GM19468 (cell line): Measurements from ENCODE around the gene TMEM238.

Experiments
- ATAC-seq: cut with Tn5 transposase; IDR thresholded peaks from one replicate; pipeline ENCODE4 v1.9.1; 2021; ENCODE audit warnings: mild to moderate bottlenecking, moderate library complexity, moderate number of reproducible peaks; ENCODE audit not compliant: unreplicated experiment; ENCODE audit errors: extremely low read depth

Gene TMEM238

DNA sequence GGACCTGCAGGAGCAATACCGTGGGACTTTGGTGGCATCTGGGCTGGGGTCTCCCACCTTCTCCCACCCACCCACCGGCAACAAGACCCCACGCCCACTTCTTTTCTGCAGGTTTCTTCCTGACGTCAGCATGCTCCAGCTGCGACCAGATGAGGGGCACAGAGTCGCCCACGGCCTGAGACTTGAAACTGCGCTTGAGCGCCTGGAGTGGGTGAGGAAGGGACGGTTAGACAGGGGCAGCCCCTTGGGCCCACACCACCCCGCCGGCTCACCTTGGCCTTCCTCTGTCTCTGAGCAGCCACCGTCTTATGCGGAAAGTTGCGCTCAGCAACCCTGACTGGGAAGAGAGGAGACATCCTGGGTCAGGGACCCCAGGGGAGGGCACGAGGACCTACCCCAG lies 23.2 kb downstream of the TMEM238 start:
- no peak for ATAC-seq

DNA sequence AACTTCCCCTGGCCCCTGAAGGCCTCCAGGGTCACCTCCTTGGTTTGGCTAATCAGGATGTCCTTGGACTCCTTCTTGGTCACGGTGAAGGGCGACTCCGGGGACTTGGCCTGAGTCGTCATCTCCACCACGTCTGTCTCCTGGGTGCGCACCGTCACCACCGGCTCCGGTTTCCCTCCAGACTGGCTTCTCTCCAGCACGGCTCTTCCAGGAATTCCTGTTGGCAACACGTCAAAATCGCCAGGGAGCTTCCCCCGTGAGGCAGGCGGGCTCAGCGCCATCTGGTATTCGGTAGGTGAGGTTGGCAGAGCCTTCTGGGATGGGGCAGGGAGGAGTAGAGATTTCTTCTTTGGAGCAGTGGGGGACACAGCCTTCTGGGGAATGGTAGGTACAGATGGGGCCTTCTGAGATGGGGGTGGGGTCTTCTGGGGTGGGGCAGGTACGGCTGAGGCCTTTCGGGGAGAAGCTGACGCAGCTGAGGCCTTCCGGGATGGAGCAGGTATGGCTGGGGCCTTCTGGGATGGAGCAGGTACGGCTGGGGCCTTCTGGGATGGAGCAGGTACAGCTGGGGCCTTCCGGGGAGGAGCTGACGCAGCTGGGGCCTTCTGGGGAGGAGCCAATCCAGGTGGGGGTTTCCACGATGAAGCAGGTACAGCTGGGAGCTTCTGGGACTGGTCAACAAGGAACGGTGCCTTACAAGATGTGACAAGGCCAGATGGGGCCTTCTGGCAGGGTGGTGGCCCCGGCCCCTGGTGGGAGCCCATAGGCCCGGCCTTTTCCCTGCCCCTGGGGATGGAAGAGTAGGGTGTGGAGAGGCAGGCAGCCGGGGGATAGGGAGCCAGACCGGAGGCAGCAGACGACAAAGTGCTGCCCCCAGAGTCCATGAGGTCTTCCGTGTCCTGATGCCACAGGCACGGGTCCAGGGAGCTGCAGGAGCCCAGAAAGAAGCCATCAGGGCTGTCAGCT lies 24.9 kb downstream of the TMEM238 start:
- ATAC-seq, result no peak

- ATAC-seq, result no peak
These were observed 25.6 kb downstream of the TMEM238 start for GRCh38 chr19:55358493-55358892.

GRCh38 chr19:55355213-55355821 lies 28.8 kb downstream of the TMEM238 start:
- ATAC-seq, result no peak

DNA sequence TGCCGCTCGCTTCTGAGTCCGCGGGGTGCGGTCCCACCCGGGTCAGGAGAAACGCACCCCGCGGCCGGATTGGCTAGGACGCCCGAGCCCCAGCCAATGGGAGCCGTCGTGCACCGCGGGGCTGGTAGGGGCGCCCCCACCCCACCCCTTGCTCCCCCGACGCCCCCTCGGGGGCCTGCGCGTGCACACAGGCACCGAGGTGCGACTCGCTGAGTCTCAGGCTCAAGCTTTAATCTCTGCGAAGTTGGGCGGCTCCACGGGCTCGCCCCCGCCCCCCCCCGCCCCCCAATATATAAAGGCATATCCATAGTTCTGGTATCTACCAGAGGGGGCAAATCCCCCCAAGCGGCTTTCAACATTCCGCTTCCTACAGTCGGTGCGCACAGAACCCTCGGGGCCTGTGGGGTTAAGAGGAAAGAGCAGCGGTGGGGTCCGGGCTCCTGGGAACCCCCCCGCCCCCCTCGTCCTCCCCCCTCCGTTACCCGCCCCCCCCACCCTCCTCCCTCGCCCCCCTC lies 29.3 kb downstream of the TMEM238 start, which contains the start of gene COX6B2:
COX6B2 (minus strand) TSS at position 22 of the 515 bp plus-strand sequence. CDS start 198 bp downstream, outside the sequence.
- ATAC-seq, result no peak

GRCh38 chr19:55353803-55354697 lies 30.0 kb downstream of the TMEM238 start:
- no peak for ATAC-seq

GRCh38 chr19:55353356-55353802 lies 30.7 kb downstream of the TMEM238 start:
- ATAC-seq, result no peak

DNA sequence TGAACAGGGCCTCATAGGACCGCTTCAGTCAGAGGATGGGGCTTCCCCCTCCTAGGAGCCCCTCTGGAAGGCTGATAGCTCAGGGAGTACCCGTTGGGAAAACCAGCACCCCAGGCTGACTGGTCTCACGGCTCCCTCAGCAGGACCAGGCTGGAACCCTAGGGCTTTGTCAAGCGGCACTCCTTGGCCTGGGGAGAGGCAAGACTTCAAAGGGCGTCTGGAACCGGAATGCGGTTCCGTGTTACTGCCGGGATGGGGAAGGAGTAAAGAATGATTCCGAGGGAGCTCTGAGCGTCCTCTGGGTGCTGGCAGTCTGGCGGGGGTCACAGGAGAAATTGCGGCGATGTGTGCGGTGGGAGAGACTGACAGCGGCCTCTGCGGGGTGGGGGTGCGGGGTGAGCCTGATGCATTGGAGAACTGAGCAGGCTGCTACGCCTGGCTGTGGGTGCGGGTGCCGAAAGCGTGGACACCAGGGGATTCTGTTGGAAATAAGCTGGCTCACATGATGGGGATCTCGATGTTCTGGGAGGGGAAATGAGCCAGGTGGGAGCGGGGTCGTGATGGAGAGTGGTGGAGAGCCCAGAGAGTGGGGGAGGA lies 31.4 kb downstream of the TMEM238 start:
- ATAC-seq, result no peak

DNA sequence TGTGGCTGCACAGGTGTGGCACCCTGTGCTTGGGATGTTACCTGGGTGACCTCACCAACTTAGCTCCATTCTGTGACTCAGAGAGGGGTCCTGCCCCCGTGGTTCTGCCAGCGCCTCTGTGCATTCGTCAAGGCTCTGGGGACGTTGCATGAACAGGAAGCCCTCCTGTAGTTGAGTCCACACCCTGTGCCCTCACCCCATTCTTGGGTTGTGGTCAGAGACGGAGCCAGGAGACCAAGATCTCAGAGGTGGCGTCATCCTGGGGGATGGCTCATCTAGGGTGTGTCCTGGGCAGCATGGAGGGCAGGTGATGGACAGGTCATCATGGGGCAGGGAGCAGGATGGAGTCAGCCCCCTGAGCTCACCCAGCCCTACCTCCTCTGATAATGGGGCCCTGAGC lies 32.1 kb downstream of the TMEM238 start:
- ATAC-seq, result no peak

DNA sequence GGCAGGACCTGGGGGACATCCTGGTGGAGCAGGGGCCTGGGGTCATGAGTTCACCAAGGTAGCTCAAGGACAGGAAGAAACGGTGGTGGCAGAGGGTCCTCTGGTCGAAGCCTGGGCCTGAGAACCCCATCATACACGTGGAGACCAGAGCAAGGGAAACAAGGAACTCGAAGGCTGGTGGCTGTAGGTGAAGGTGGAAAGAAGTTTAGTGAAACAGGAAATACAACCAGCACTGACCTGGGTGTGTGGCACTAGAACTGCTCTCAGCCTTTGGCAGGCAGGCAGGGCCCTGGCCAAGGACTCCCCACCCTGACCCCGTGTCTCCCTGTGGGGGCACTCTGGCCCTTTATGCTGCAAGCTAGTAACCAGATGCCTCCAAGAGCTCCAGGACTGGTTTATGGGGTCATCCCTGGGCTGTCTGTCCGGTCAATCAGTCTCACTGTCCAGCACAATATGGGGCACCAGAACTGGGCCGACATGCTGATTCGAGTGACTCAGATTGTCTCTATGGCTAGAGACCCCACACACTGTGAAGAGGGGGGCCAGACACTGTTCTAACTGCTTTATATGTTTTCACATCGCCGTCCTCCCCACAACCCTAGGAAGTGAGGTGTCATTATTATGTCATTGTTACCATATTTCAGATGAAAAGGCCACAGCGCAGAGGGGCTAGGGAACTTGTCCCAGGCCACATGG lies 33.3 kb downstream of the TMEM238 start:
- no peak for ATAC-seq

- no peak for ATAC-seq
These were observed 35.6 kb downstream of the TMEM238 start for GRCh38 chr19:55348317-55349034.

- ATAC-seq, result no peak
These were observed 36.6 kb downstream of the TMEM238 start for GRCh38 chr19:55347442-55348009.

DNA sequence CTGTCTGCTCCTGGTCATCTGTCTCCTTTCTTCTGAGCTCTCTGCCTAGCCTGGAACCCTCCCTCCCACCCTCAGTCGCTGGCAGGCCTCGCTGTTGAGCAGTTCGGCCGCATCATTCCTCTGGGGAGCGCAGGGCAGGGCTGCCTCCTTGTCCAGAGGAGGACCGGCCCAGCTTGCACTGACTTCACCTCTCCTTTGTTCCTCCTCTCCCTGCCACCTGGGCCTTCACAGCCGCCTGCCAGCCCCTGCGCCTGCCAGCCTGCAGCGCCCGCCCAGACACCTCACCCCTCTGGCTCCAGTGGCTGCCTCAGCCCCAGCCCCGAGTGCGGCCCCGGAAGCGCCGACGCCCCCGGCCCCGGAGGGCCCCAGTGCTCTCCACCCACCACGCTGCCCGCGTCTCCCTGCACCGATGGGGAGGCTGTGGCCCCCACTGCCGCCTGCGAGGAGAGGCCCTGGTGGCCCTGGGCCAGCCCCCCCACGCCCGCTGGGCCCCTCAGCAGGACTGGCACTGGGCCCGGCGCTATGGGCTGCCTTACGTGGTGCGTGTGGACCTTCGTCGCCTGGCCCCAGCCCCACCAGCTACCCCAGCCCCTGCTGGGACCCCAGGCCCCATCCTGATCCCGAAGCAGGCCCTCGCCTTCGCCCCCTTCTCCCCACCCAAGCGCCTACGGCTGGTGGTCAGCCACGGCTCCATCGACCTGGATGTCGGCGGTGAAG lies 37.2 kb downstream of the TMEM238 start:
- ATAC-seq, result no peak

DNA sequence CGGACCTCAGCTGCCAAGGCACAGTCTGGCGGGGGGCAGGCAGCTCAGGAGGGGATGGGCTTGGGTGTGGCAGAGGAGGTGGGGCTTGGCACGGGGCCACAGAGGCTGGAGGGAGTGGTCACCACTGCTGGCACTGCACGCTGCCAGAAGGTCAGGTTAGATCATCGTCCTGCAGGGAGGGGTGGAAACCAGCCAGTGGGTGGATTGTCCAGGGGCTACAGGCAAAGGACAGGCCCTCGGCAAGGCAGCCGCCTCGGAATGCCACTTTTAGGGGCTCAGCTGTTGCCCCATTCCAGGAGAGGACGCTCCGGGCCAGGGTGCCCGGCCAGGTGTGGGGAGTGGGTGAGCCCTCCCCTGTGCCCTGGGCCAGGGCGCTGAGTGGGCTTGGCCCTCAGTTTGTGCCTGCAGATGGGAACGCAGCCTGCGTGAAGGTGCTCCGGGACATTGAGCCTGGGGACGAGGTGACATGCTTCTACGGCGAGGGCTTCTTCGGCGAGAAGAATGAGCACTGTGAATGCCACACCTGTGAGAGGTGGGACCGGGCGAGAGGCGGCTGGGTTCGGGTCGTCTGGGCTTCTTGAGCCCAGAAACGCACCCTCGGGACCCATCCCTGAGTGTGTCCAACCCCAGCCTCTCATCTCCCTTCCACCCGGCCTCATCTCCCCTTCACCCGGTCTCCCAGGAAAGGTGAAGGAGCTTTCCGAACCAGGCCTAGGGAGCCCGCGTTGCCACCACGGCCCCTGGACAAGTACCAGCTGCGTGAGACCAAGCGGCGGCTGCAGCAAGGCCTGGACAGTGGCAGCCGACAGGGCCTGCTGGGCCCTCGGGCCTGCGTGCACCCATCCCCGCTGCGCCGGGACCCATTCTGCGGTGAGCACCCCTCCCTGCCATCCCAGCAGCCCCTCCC lies 38.0 kb downstream of the TMEM238 start:
- no peak for ATAC-seq

DNA sequence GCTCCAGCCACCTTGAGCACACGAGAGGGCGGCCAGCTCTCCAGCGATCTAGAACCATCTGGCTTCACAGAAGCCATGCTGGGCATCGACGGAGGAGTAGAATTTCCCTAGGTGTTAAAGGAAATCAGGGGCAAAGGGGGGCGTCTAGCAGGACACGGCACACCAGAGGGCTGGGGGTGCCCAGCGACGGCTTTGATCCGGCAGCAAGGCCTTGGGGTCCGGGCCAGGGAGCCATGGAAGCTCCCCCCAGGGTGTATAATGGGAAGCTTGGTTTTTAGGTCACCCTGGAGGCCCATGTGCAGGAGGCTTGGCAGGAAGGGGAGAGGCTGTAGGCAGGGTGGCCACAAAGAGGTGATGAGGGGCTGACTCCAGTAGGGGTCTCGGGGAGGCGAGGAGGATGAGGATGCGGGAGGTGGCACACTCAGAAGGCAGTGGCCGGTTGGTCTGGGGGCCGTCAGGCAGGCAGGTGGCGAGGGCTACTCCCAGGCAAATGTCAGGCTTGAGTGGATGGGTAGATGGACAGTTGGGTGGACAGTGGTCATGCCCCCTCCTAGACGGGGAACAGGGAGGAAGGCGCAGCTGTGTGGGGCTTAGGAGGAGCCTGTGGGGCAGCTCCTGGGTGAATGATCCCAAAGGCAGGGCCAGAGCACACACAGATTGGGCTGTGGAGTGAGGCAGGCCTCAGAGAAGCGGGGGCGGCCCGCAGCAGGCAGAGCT lies 38.8 kb downstream of the TMEM238 start:
- ATAC-seq, result no peak

GRCh38 chr19:55344444-55344843 lies 39.6 kb downstream of the TMEM238 start:
- ATAC-seq, result no peak
